Measurements from ENCODE around the gene FBLN7.

Gene FBLN7

GRCh38 chr2:112160283-112161250, 22.4 kb downstream of the FBLN7 start:
- H3K36me3 Mint-ChIP-seq = no peaks in the 10 kb centered on the region
- no peaks in the 10 kb centered on the region for H3K9me3 Mint-ChIP-seq (ENCODE audit: low read depth)
- no peaks in the 10 kb centered on the region for H3K27me3 Mint-ChIP-seq
- peaks cover 17% of the 10 kb centered on the region for H3K4me1 Mint-ChIP-seq (ENCODE audit: low read depth)
- H3K4me3 Mint-ChIP-seq = no peak overlapping the region
- H3K27ac Mint-ChIP-seq = no peak overlapping the region

GRCh38 chr2:112161431-112162145, 23.4 kb downstream of the FBLN7 start:
- Mint-ChIP-seq H3K4me1 (ENCODE audit: low read depth) (peaks cover 7% of the 10 kb centered on the region), H3K27ac (no peak overlapping the region), H3K27me3 (no peaks in the 10 kb centered on the region), H3K9me3 (ENCODE audit: low read depth) (no peaks in the 10 kb centered on the region), H3K36me3 (no peaks in the 10 kb centered on the region), H3K4me3 (no peak overlapping the region)

DNA sequence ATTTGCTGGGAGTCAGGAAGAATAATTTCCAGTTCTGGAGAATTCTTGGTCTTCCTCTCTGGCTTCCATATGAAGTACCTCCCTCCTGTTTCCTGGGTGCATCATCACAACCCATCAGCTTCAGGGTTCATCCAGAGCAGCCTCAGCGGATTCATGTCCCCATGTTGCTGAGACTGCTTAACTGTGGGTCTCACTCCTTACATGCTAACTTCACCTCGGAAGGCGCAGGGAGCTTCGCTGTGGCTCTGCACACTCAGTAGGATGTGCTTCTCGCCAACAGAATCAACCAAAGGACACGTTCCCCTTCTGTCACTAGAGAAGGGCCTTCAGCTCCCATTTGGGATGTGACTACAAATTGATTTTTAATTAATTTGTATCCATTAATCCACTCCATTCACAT, 24.2 kb downstream of the FBLN7 start:
- Mint-ChIP-seq H3K9me3 (ENCODE audit: low read depth) (no peaks in the 10 kb centered on the region), H3K4me3 (no peak overlapping the region), H3K4me1 (ENCODE audit: low read depth) (peaks cover 7% of the 10 kb centered on the region), H3K27me3 (no peaks in the 10 kb centered on the region), H3K27ac (no peak overlapping the region), H3K36me3 (no peaks in the 10 kb centered on the region)

- H3K4me3 Mint-ChIP-seq = no peak overlapping the region
- no peaks in the 10 kb centered on the region for H3K9me3 Mint-ChIP-seq (ENCODE audit: low read depth)
- no peaks in the 10 kb centered on the region for H3K36me3 Mint-ChIP-seq
- H3K4me1 Mint-ChIP-seq (ENCODE audit: low read depth) = peaks cover 5% of the 10 kb centered on the region
- no peak overlapping the region for H3K27ac Mint-ChIP-seq
- no peaks in the 10 kb centered on the region for H3K27me3 Mint-ChIP-seq
Measured at GRCh38 chr2:112162956-112163355, 24.8 kb downstream of the FBLN7 start.

DNA sequence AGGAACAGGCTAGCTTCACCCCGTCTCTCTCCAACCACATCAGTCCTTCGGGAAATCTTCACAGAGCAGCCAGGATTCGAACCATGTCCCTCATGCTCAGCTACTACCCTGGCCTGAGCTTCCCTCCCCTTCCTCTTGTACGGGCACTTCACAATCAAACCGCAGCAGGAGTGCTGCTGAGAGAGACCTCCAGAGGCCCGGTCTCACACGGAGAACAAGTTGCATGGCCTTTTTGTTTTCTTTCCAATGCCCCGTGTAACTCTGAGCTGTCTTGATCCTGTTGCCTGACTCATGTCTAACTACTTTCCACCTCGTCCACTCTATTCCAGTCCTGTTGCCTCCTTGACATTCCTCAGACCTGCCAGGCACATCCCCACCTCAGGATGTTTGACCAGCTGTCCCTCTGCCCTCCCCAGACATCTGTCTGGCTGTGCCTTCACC, 25.4 kb downstream of the FBLN7 start:
- no peaks in the 10 kb centered on the region for H3K9me3 Mint-ChIP-seq (ENCODE audit: low read depth)
- no peak overlapping the region for H3K4me3 Mint-ChIP-seq
- no peaks in the 10 kb centered on the region for H3K36me3 Mint-ChIP-seq
- H3K4me1 Mint-ChIP-seq (ENCODE audit: low read depth) = peaks cover 5% of the 10 kb centered on the region
- no peak overlapping the region for H3K27ac Mint-ChIP-seq
- H3K27me3 Mint-ChIP-seq = no peaks in the 10 kb centered on the region

DNA sequence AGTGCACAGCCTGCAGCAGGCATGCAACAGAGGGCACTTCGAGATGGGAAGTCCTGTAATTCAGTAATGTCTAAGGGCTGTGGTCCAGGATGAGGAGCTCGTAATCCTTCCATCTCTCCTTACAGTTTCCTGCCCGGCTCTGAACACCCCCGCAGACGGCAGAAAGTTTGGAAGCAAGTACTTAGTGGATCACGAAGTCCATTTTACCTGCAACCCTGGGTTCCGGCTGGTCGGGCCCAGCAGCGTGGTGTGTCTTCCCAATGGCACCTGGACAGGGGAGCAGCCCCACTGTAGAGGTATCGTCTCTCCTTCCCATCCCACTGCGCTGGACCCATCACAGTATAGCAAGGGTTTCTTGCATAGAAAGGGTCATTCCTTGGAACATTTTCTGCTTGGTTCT, 26.7 kb downstream of the FBLN7 start:
- Mint-ChIP-seq H3K27ac (no peak overlapping the region), H3K9me3 (ENCODE audit: low read depth) (no peaks in the 10 kb centered on the region), H3K4me3 (no peak overlapping the region), H3K36me3 (no peaks in the 10 kb centered on the region), H3K27me3 (no peaks in the 10 kb centered on the region), H3K4me1 (ENCODE audit: low read depth) (peaks cover 5% of the 10 kb centered on the region)

- H3K4me3 Mint-ChIP-seq = no peak overlapping the region
- no peak overlapping the region for H3K27ac Mint-ChIP-seq
- peaks cover 5% of the 10 kb centered on the region for H3K4me1 Mint-ChIP-seq (ENCODE audit: low read depth)
- H3K9me3 Mint-ChIP-seq (ENCODE audit: low read depth) = no peaks in the 10 kb centered on the region
- H3K27me3 Mint-ChIP-seq = no peaks in the 10 kb centered on the region
- H3K36me3 Mint-ChIP-seq = no peaks in the 10 kb centered on the region
Measured at GRCh38 chr2:112165296-112165695, 27.1 kb downstream of the FBLN7 start.

- Mint-ChIP-seq H3K27ac (no peak overlapping the region), H3K27me3 (no peaks in the 10 kb centered on the region), H3K4me3 (no peak overlapping the region), H3K9me3 (ENCODE audit: low read depth) (no peaks in the 10 kb centered on the region), H3K4me1 (ENCODE audit: low read depth) (peaks cover 5% of the 10 kb centered on the region), H3K36me3 (no peaks in the 10 kb centered on the region)
Measured at GRCh38 chr2:112166806-112167499, 28.8 kb downstream of the FBLN7 start.

GRCh38 chr2:112168422-112169124, 30.4 kb downstream of the FBLN7 start:
- Mint-ChIP-seq H3K27me3 (no peaks in the 10 kb centered on the region), H3K9me3 (ENCODE audit: low read depth) (no peaks in the 10 kb centered on the region), H3K4me3 (no peak overlapping the region), H3K4me1 (ENCODE audit: low read depth) (peaks cover 8% of the 10 kb centered on the region), H3K36me3 (no peaks in the 10 kb centered on the region), H3K27ac (no peak overlapping the region)

GRCh38 chr2:112170495-112170894, 32.3 kb downstream of the FBLN7 start:
- Mint-ChIP-seq H3K4me3 (no peak overlapping the region), H3K4me1 (ENCODE audit: low read depth) (peaks cover 8% of the 10 kb centered on the region), H3K9me3 (ENCODE audit: low read depth) (no peaks in the 10 kb centered on the region), H3K27me3 (no peaks in the 10 kb centered on the region), H3K27ac (no peak overlapping the region), H3K36me3 (no peaks in the 10 kb centered on the region)

- H3K36me3 Mint-ChIP-seq = peaks cover 3% of the 10 kb centered on the region
- no peaks in the 10 kb centered on the region for H3K9me3 Mint-ChIP-seq (ENCODE audit: low read depth)
- H3K27ac Mint-ChIP-seq = no peak overlapping the region
- H3K4me1 Mint-ChIP-seq (ENCODE audit: low read depth) = peaks cover 3% of the 10 kb centered on the region
- H3K4me3 Mint-ChIP-seq = no peak overlapping the region
- no peaks in the 10 kb centered on the region for H3K27me3 Mint-ChIP-seq
Measured at GRCh38 chr2:112173646-112174319, 35.6 kb downstream of the FBLN7 start.

DNA sequence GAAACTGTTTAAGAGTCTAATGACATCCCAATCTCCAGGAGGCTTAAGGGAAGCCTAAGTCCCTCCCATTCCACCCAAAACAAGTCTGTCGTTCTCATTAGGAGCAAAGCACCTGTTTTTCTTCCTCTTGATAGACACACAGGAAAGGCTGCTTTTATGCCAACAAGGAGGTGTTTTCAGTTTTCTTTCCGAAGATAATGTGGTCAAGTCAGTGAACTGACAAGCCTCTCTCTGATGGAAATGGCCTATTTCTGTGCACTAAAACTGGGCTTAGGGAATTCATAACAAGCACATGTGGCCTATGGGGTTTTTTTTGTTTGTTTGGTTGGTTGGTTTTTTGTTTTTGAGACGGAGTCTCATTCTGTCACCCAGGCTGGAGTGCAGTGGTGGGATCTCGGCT, 36.2 kb downstream of the FBLN7 start:
- no peak overlapping the region for H3K27ac Mint-ChIP-seq
- H3K9me3 Mint-ChIP-seq (ENCODE audit: low read depth) = no peaks in the 10 kb centered on the region
- H3K4me1 Mint-ChIP-seq (ENCODE audit: low read depth) = peaks cover 3% of the 10 kb centered on the region
- peaks cover 3% of the 10 kb centered on the region for H3K36me3 Mint-ChIP-seq
- H3K4me3 Mint-ChIP-seq = no peak overlapping the region
- no peaks in the 10 kb centered on the region for H3K27me3 Mint-ChIP-seq

DNA sequence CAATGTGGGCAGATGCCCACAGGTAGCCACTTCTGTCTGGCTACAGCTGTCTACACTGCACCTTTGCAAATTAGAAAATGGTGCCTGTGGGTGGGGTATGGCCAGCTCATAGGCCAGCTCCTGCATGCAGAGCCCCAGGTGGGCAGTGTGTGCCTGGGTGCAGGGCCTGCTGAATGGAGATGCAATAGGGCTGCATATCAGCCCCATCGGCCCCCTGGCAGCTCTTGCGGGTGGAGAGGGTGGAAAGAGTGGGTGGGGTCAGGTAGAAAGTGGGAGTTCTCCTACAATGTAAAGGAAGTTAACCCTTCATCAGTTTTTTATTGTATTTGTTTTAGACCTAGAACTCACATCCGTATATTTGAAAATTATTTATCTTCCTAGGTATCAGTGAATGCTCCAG, 37.1 kb downstream of the FBLN7 start:
- Mint-ChIP-seq H3K4me1 (ENCODE audit: low read depth) (peaks cover 3% of the 10 kb centered on the region), H3K36me3 (peaks cover 5% of the 10 kb centered on the region), H3K4me3 (no peak overlapping the region), H3K9me3 (ENCODE audit: low read depth) (no peaks in the 10 kb centered on the region), H3K27me3 (no peaks in the 10 kb centered on the region), H3K27ac (no peak overlapping the region)

GRCh38 chr2:112175958-112176573, 37.9 kb downstream of the FBLN7 start:
- H3K27ac Mint-ChIP-seq = no peak overlapping the region
- no peak overlapping the region for H3K4me3 Mint-ChIP-seq
- peaks cover 5% of the 10 kb centered on the region for H3K36me3 Mint-ChIP-seq
- H3K9me3 Mint-ChIP-seq (ENCODE audit: low read depth) = no peaks in the 10 kb centered on the region
- H3K27me3 Mint-ChIP-seq = no peaks in the 10 kb centered on the region
- H3K4me1 Mint-ChIP-seq (ENCODE audit: low read depth) = peaks cover 5% of the 10 kb centered on the region
